K562 treated with DMSO at 1 percent for 4 hours (cell line): ENCODE measurements around the gene GBE1. TPM values are rescaled to one million over a fixed set of nuclear protein-coding genes. Genes with fewer than 3 reads are reported as not detected.

Source experiments
- total RNA-seq: library from RNA; unstranded; fragments of 300-600 nt; gene quantifications from 2 replicates; pipeline ENCODE4 v1.2.3, GENCODE V29; 2022; ENCODE audit not compliant: insufficient read depth

The GBE1 gene
- total RNA-seq, result 13.7 and 17.1 TPM in 2 replicates

DNA sequence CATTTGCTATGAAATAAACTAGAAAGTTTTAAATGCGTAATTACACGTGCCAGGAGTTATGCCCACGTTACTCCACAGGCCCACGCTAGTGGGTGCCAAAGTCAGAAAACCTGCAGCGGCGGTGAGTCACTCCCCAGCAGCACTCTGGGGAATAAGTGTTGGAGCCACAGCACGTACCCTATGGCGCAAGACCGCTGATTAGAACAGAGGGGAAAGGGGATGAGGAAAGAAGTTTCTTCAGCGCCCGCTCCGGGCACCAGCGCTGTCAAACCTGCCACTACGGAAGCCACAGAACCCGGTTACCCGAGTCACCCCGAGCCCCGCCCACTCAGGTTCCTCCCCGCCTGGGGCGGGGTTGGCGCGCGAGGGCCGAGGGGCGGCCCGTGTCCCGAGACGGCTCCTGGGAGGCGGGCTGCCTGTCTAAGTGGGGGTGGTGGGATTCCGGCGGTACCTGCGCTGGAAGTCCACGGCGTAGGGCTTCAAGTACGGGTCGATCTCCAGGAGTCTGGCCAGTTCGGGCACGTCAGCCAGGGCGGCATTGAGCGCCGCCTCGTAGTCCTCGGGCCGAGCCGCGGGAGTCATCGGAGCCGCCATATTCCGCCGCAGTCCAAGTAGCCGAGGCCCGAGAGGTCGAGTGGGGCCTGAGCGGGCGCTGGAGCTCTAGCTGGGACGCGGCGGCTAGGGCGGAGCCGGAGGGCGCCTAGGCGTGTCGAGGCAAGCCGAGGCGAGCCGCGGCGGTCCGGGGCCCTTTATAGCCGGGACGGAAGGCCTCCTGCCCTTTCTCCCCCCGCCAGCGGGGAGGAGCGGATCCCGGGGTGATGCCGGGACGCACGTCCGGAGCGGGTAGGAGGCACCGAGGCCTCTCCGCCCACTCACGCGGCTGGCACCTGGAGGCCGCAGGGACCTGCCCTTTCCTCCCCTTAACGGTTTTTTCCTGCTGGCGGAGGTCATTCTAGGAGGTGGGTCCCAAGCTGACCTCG, at the start of gene GBE1:
GBE1 (minus strand) TSS at position 722 of the 980 bp plus-strand sequence; CDS start at position 594, 128 bp downstream.

